ENCODE results near the gene GLIPR1L2. TPM values are rescaled to one million over a fixed set of nuclear protein-coding genes. Genes with fewer than 3 reads are reported as not detected.

Gene GLIPR1L2
- total and polyA plus RNA-seq, 10 of the 15 experiments (the other 5 are each of a cell fraction or from before 2014, with no cell fraction given), result 0.04 to 0.39 (median 0.09) TPM; not detected in 3

GRCh38 chr12:75389061-75389460 lies 1.8 kb upstream of the GLIPR1L2 start:
- Histone ChIP-seq H3K4me1 (ENCODE audit: control insufficient read depth, insufficient read depth, low read length) (peaks cover 7% of the 10 kb centered on the region), H3K4me3 (no peak overlapping the region), H3K27ac (ENCODE audit: control insufficient read depth, insufficient read depth) (no peak overlapping the region), H3K27me3 (replicated peaks in 1 of 2; ENCODE audit: control insufficient read depth in 2 of 2, insufficient read depth in 2 of 2, low read length in 1 of 2) (no peaks in the 10 kb centered on the region), H4K20me1 (ENCODE audit: control insufficient read depth, insufficient read depth) (no peaks in the 10 kb centered on the region), H2AFZ (ENCODE audit: control insufficient read depth, low read depth, low read length) (peak overlapping the region; percentile 100), H3K9ac (ENCODE audit: control insufficient read depth, insufficient read depth, low read length) (no peak overlapping the region), H3K9me3 (replicated peaks; ENCODE audit: control insufficient read depth, insufficient read depth, low read length) (no peaks in the 10 kb centered on the region; the same call in 2 of the 3 replicates), H3K79me2 (ENCODE audit: control insufficient read depth, insufficient read depth, low read length) (no peaks in the 10 kb centered on the region; the same call in 1 of the 2 replicates), H3K4me2 (ENCODE audit: control insufficient read depth, insufficient read depth) (peak overlapping the region; percentile 85), H3K36me3 (ENCODE audit: control insufficient read depth in 2 of 2, insufficient read depth in 2 of 2, low read length in 1 of 2) (no peaks in the 10 kb centered on the region)
- ChIA-PET CTCF (interaction anchor here (0.6 to 5.5 kb wide), 4 partner anchors 56 to 238 kb away, joined by 3 to 58 read pairs (median 46); partner anchors contain the start of genes GLIPR1 and GLIPR1L1), POLR2A (interaction anchor here (1.0 to 2.5 kb wide), 2 partner anchors 91 to 94 kb away, joined by 3 to 6 read pairs; partner anchors contain the start of gene GLIPR1), RAD21 (ENCODE audit: unreplicated experiment) (interaction anchor here (0.9 to 4.4 kb wide), 2 partner anchors 54 to 93 kb away, joined by 4 to 56 read pairs; partner anchors contain the start of genes GLIPR1 and GLIPR1L1), SMC1A (ENCODE audit: uncharacterized antibody, unreplicated experiment) (interaction anchor here (0.8 to 4.7 kb wide), 6 partner anchors 55 to 138 kb away, joined by 3 to 33 read pairs (median 3); partner anchors contain the start of genes GLIPR1 and GLIPR1L1)
- DNase-seq (ENCODE audit: low read depth, low spot score), result no peak
- no TSS peak for BruUV-seq (replicated peaks)
- peak; percentile 52 for FAIRE-seq
- intact Hi-C loops (cut with micrococcal nuclease; ENCODE audit: unreplicated experiment) (no loop called here), in situ Hi-C loops (cut with MboI) (no loop called here)
- ATAC-seq, result no peak
- WGBS (ENCODE audit: insufficient coverage, insufficient replicate concordance, low lambda C conversion rate, missing lambda C conversion rate), result 100% methylated on average over 1 of the region's 1 CpG
- TF ChIP-seq NFYA (IDR thresholded peaks at IDR 0.05; ENCODE audit: borderline replicate concordance, low read depth, low read length) (no peak), ZBTB11 (CRISPR knock-in tag; IDR thresholded peaks at IDR 0.05) (no peak), CREB1 (IDR thresholded peaks at IDR 0.05; ENCODE audit: low read depth) (no peak), FOXM1 (IDR thresholded peaks at IDR 0.05; ENCODE audit: low read depth, low read length) (no peak), NFYB (IDR thresholded peaks at IDR 0.05; ENCODE audit: insufficient read depth, low read depth, low read length) (no peak), ATF2 (IDR thresholded peaks at IDR 0.05; ENCODE audit: low read length) (no peak), SUPT20H (IDR thresholded peaks at IDR 0.05; ENCODE audit: borderline replicate concordance, control insufficient read depth, low read depth, low read length) (no peak), JUNB (IDR thresholded peaks at IDR 0.05) (no peak), CHD2 (IDR thresholded peaks at IDR 0.05; ENCODE audit: borderline replicate concordance, low read depth, low read length) (no peak), EED (IDR thresholded peaks at IDR 0.05; ENCODE audit: low read depth) (no peak), ATF3 (IDR thresholded peaks at IDR 0.05; ENCODE audit: borderline replicate concordance, extremely low read depth, low read depth, low read length) (no peak), PAX8 (IDR thresholded peaks at IDR 0.05) (no peak), TCF7 (IDR thresholded peaks at IDR 0.05; ENCODE audit: borderline replicate concordance) (no peak), YBX1 (IDR thresholded peaks at IDR 0.05) (no peak), STAT1 (conservative IDR thresholded peaks at IDR 0.05) (no peak), CEBPZ (IDR thresholded peaks at IDR 0.05; ENCODE audit: low read depth, low read length) (no peak)

Data from GM12878 (cell line).